NK-92 (cell line): ENCODE measurements around the gene ROR2.

Source experiments
- DNase-seq: peaks from one replicate; lab custom pipeline; 2025; ENCODE audit not compliant: unreplicated experiment; lab: John Stamatoyannopoulos, UW

ROR2 gene

DNA sequence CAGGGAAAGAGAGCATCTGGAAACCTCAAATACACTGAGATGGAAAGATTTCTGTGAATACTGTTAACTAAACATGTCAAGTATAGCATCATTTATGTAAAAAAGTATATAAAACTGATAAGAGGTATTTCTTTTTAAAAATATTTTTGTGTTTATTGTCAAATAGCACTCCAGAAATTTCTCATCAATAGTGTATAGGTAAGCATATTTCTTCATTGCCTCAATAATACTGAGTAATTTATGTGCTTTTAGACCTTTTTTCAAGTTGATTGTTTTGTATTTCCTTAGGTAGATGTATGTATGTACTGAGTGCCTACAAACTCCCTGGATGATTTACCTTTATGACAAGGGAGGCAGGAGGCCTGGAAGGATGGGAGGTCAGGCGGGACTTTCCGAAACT lies 196.3 kb downstream of the ROR2 start:
- no peak for DNase-seq

DNA sequence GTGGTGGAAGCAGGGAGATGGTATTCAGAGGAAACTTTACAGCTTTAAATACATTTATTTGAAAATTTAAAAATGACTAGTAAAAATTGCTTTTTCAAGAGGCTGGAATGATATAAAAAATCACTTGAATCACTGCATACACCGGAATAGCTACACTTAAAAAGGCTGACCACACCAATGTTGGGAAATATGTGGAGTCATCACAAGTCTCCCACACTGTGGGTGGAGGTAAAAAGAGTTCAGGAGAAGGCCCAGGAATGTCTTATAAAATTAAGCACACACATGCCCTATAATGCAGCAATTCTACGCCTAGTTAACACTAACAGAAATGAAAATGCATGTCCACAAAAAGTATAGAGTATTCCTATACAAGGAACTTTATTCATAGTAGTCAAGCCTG lies 198.1 kb downstream of the ROR2 start:
- DNase-seq = no peak

DNA sequence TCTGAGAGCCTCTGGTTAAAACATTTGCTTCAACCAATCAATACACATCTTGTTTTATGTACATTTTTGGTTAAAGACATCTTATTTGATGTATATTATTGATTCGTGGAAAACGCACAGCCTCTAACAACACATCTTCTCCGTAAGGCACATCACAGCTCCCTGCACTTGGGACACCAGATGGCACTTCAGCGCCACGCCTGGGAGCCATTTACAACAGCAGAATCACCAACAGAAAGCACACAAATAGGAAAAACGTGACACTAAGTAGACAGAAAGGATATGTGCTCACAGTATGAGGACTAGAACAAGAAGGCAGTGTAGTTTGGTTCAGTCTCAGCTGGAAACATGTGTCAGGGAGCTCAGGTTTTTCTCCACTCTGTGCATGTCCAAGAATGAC lies 199.7 kb downstream of the ROR2 start:
- no peak for DNase-seq

DNA sequence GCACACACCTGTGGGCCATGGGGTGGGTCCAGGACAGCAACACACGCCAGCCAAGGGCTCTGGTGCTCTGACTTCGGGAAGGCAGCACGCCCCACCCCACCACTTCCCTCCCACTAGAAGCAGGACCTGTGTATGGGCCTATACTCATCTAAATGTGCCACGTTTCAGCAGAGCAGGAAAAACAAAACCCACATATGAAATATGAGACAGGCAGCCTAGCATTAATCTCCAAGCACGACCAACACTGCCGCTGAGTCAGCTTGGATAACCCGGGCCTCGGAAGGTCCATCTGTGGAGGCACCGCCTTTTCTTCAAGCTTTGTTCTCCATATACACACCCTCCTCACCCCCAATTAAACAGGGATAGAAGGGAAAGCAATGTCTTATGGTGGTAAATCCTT lies 203.1 kb downstream of the ROR2 start:
- no peak for DNase-seq

DNA sequence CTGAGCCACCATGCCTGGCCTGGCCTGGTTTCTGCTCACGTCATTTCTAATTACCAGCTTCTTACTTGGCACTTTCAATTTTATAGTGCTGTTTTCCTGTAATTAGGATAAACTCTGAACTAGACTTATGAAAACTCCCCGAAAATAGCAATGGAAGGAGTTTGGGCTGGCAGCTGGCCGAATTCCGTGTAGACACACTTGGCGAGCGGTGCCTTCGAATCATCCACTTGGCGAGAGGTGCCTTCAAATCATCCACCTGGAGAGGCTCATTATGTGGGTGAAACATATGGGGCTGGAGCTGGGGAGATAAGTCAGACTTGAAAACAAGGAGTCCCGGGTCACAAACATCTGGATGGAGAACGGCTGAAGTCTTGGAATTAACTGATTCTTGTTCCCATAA lies 203.7 kb downstream of the ROR2 start:
- no peak for DNase-seq

DNA sequence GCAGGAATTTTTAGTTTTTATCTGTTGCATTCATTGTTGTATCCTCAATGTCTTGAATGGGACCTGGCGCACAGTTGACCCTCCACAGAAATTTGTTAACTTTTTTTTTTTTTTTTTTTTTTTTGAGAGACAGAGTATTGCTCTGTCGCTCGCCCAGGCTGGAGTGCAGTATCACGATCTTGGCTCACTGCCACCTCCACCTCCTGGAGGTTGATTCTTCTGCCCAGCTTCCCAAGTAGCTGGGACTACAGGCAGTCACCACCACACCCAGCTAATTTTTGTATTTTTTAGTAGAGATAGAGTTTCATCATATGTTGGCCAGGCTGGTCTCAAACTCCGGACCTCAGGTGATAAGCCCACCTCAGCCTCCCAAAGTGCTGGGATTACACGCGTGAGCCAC lies 205.9 kb downstream of the ROR2 start:
- no peak for DNase-seq

DNA sequence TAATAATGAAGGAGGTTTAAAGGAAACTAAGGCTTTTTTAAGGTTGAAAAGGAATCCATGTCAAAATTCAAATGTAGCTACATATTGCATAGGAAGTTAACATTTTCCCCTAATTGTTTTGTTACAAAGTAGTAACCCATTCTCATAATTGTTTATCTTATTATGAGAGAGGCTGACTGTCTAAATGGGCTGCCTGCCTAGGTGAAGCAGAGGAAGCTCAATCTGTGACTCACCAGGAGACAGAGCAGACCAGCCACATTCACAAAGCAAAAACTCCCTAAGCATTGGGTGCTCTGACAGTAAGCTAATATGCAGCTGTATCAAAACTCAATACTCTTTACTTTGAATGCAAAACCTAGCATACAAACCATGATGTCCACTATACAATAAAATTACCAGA lies 208.5 kb downstream of the ROR2 start:
- DNase-seq = no peak

DNA sequence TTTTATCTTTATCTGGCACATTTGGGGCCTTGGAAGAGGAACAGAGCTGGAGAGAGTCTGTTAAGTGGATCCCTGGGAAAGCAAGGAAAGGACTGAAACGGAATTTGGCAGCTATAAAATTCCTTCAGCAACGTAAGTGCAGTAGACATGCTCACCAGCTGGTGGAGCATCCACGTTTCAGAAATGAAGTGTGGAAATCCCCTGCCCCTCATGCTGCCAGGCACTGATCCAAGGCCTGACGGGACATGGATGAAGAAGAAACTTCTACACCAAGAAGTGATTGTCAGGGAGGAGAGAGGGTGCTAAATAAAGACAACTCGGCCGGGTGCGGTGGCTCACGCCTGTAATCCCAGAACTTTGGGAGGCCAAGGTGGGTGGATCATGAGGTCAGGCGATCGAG lies 209.3 kb downstream of the ROR2 start:
- no peak for DNase-seq

DNA sequence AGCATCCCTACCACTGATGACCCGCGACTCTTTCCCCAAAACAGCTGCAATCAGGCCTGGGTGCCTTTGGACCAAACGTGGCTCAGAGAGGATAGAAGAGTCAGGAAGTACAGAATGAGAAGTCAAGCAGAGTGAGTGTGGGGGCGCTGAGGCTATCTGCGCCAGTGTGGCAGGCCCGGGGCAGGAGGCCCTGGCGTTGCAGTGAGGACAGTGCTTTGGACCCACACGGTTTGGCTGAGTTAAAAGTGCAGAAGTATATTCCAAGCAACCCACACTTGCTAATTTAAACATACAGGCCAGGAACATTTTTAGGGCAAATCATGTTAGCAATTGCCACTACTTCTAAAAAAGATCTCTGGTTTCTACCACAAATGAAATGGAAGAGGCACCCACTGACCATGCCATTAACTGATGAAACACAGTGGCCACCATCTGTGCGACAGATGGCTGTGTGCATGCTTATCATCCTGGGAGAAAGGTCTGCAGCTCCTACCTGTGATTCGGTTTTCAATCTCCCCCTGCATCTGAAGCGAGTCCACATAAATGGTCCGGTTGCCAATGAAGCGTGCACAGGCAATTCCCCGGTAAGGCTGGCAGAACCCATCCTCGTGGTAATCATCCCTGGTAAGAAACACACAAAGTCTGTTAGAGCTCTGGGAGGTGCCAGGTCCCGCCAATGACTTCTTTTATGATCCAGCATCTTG lies 213.0 kb downstream of the ROR2 start:
- no peak for DNase-seq

DNA sequence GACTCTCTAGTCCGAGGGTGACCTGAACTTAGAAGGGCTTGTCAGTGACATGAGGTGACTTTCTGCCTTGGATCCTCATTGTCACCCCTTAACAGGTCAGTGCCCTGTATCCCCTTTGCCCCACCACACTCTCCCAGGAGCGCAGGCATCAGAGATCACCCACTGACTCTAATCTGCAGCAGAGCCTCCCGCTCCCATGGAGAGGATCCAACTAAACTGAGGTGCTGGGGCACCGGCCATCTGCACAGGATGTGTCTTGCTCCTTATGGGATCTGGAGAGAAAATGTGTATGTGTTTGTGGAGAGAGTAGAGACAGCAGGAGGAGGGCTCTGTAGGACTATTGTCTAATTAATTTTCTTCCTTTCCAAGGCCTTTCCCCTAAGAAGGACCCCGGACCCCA lies 213.7 kb downstream of the ROR2 start:
- no peak for DNase-seq

DNA sequence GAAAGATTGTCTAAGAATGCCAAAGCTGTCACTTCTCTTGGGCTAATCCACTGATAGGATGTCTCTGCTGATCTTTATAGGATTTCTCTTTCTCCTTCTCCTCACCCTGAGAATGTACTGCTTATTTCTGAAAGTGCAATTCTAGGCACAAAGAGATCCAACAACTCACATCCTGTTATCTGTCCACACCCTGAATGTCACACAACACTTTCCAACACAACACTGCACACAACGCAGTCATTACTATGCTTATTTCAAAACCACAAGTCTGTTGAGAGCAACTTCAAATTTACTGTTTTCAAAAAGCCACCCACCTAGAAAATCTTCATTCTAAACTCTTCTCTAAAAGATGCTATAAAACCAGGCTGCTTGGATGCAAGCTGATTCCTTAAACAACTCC lies 215.0 kb downstream of the ROR2 start:
- DNase-seq = no peak

DNA sequence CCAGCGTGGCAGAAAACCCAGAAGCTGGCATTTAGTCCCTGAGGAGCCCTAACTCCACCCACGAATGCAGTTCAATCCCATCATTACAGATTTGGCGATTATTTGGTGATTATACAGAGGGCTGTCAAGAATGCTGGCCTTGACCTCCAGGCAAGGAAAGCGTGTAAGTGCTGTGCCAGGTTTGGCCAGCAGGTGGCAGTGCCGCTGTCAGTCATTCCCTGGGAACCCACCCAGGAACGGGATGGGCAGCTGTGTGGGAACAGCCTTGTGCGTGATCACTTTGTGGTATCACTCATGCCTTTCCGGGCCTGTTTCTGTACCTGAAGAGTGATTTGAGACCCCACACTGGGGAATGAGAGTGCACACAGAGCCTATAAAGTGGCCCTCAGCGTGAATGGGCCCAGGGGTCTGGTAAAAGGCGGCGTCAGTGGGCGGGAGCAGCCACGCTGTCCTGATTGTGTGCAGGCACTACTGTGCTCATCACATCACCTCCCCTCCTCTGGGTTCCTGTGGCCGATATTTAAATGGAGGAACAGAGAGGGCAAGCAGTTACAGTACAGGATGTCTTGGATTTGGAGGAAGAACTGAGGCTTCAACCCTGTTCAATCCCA lies 215.6 kb downstream of the ROR2 start:
- no peak for DNase-seq

DNA sequence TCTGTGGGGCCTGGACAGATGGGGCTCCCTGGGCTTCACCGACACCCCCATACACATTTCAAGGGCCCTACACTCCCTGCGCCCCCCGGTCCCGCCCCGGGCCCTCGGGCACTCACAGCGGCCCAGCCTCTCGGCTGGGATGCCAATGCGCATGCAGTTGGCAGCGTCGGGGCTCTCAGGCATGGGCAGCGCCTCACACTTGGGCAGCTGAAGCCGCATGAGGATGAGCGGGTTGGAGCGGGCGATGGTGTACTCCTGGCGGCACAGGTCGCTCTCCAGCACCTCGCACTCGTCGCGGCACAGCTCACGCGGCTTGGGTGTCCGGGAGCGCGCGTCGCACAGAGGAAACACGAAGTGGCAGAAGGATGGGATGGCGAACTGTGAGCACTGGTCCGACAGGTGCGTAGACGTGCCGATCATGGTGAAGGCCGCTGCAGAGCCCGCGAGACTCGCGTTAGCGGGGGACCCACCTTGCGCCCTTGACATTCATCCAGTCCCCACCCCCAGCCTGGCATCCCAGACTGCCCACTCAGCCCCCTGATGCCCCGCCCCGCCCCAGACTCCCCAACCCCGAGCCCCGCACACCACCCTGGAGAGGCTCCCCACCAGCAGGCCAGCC lies 216.9 kb downstream of the ROR2 start:
- DNase-seq = no peak

DNA sequence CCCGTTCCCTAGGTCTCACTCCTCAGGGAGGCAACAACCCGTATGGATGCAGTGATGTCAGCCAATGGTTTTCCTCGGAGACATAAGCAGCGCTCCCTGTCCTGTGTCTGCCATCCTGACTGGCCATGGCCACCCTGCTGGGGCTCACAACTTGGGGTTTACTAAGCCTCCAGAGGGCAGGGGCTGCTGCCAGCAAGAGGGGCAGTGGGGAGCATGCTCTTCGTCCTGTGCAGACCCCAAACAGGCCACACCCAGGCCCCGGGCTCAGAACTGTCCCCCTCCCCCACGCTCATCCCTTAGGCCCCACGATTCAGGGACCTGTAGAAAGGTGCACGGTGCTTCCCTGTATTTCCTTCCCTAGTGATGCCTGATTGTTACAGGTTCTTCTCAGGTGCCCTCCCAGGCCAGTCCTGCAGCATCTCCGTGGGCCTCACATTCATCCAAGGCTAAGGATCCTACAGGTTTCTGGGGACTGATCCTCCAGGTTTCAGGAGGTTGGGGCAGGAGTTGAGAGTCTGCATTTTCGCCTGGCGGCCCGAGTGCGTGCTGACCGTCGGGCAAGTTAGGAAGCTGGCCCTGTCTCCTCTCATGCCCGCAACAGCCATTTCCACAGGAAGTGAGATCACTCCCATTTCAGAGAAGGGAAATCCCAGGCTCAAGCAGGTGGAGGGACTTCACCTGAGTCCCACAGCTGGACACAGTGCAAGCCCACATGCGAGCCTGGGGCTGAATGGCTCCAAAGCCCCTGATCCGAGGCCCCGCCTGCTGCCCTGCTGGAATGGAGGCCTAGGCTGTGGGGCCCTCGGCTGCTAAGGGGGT lies 217.6 kb downstream of the ROR2 start:
- DNase-seq = no peak

DNA sequence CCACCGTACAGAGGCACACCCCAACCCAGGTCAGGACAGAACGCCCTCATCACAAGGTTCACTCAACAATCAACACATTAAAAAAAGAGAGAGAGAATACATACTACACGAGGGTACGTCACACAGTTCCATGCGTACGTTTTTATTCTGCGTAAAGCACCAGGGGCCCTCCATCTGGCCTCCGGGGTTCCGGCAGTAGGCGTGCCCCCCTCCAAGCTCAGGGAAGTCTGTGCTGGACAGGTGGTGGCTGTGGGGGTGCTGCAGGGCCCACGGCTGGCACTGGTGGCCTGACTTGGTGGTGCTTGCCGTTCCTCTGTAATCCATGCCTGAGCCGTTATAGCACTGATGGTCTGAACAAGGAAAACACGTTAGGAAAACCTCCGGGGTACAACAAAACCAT lies 219.2 kb downstream of the ROR2 start:
- DNase-seq = no peak

DNA sequence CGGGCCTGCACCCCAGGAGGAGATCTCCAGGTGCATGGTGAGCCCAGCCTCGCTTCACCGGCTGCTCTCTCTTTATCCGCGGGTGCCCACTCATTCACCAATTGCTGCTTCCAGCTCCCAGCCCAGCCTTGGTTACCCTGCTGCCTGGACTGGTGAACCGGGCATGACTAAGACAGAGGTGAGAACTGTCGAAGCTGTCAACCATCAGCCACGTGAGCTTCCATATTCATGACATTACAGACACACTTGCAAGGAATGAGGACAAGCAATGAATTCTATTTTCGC lies 220.5 kb downstream of the ROR2 start:
- no peak for DNase-seq

DNA sequence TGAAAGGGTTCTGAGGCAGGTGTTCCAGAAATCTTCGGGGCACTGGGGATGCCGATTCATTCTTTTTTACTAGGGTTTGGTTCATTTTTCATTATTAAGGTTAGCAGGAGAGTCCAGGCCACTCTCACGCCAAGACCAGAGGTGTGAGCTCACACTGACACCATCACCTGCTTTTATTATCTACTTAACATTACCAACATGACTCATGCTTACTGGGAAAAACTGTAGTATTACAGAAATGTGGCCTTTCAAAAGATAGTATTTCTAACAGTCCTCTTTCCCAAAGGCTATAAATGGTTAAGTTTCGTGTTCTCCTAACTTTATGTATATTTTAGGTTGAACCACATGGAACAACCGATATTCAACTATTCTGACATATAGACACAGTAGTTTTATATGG lies 222.1 kb downstream of the ROR2 start:
- no peak for DNase-seq

DNA sequence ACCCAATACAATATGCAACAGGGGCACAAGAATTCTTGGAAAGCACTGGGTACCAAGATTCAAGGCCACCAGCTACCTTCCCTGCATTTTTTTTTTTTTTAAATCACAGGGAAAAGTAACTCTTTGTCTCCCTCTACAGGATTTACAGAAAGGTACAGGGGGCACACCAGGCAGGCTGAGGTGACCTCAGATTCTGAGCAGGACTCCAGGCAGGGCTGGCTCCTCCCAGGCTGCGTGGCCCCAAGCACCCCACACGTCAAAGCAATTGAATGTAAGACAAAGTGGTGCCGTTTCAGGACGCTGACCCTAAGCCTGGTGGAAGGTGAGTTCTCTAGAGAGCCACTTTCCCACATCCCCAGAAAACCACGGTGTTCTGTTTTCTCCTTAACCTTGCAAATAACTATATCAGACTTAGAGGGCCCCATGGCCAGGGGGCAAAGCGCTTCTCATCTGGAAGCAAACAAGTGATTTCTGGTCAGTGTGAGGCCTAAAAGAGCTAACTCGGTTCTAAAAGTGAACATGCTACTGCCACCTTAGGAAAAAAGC lies 222.6 kb downstream of the ROR2 start:
- no peak for DNase-seq

DNA sequence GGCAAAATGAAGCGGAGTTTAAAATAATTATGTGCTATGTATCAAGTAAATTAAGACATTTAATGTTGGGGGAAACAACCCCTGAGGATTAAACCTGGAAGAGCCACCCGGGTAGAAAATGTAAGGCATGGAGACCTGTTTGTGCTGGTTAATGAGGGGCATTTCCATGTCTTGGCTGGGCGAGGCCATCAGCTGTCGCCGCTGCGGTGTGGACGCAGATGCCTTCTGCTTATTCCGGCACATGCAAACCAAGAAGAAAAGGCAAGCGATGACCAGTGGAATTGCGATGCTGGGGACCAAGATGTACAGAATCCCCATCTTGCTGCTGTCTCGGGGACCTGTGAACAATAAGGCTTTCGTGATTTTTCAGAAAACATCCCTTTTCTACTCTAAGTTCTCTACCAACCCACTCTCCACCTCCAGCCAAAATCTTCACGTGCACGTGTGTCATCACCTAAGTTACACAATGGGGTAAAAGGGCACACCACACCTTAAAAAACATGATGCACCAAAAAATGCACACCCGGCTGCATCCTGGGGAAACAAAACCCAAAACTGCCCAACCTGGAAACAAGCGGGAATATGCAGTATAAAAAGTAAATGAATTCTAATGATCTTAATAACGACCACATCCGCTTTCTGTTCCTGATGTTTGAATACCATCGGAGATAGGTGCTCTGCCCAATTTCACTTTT lies 223.5 kb downstream of the ROR2 start:
- DNase-seq = no peak

DNA sequence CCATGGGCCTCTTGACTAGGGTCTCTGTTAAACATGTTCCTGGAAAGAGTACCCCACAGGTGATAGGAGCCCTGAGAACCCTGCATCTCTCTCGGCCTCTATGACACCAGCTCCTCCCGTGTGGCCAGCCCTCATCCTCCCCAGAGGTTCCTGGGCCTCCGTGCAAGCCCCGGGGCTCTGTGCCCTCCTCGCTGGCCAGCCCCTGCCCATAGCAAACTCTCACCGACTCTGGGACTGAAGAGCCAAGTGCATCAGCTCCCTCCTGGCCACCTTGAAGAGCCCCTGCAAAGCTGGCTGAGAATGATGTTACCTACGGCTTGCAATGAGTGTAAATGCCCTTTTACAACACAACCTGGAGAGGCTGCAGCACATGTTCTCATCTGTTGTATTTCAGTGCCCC lies 224.4 kb downstream of the ROR2 start:
- DNase-seq = no peak
